NCI-H2171 treated with DMSO at 0.1 percent for 48 hours (cell line): ENCODE data around the gene RALGPS1.

ENCODE experiments used
- DNase-seq: peaks from one replicate; lab custom pipeline; 2025; lab: John Stamatoyannopoulos, UW

Gene RALGPS1

GRCh38 chr9:127175319-127175715 lies 260.7 kb downstream of the RALGPS1 start:
- DNase-seq = no peak

DNA sequence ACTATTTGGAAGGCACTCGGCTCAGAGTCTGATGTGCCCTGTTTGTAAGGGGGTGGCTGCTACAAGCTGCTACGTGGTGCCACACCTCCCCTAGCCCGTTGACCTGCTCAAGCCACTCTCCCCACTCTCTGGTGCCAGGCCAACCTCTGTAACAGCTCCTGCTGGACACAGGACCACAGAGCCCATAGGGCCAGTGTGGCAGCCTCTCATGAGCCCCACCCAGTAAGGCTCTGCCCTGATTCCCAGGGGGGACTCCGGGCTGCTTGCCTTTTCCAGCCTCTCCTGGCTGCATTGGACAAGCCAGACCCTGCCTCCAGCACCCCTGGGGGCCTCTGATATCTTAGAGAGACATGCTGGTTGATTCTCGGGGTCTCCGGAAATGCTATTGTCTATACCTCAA lies 261.2 kb downstream of the RALGPS1 start:
- no peak for DNase-seq

DNA sequence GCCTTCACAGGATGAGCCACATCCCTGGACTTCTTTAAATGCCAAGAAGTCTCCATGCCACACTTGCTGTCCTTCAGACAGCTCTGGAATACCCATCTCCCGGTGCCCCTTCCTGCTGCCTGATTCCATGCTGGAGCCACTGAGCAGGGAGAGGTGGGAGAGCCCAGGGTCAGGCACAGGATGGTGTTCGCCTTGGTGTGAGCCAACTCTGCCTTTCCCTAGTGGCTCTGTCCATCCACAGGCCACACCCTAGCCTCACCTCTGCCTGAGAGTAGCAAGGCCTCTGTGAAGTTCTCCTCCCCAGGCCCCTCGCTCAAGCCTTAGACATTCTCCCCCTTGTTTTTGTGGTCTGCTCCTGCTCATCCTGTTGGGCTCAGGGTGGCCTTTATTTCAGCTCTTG lies 262.0 kb downstream of the RALGPS1 start:
- no peak for DNase-seq

DNA sequence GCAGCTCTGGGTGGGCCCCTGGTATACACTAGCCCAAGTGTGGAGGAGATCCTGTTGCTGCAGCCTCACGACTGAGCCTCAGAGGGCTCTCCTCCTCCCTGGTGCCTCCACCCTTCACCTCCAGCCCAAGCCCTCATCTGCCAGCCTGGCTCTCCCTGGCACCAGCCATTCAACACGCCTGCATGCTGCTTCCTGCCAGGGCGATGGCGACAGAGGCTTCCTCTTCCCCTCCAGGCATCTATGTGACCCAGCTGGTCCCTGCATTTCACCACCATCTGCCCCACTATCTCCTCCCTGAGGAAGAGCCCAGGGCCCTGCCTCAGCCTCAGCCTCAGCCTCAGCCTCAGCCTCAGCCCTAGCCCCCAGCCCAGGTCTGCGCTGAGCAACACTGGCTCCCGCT lies 262.6 kb downstream of the RALGPS1 start:
- DNase-seq = peak; percentile 47

- no peak for DNase-seq
These were observed 263.2 kb downstream of the RALGPS1 start for GRCh38 chr9:127177665-127178265.

- DNase-seq = no peak
These were observed 264.4 kb downstream of the RALGPS1 start for GRCh38 chr9:127178686-127179632.

GRCh38 chr9:127179633-127180441 lies 265.3 kb downstream of the RALGPS1 start:
- DNase-seq = no peak

GRCh38 chr9:127180457-127181314 lies 266.1 kb downstream of the RALGPS1 start:
- peak; percentile 48 for DNase-seq

DNA sequence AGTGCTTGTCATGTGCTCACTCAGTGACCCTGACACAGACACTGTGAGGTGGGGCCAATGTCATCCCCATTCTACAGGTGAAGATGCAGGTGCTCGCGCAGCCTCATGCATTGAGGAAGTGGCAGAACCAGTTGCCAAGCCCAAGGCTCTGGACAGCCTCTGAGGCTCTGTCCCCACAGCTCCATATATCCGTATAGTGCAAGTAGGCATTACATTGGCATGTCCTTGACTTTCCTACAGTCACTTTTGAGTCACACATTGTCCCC lies 266.7 kb downstream of the RALGPS1 start:
- no peak for DNase-seq

GRCh38 chr9:127181595-127182190 lies 267.1 kb downstream of the RALGPS1 start:
- peak; percentile 93 for DNase-seq

- DNase-seq = no peak
These were observed 268.5 kb downstream of the RALGPS1 start for GRCh38 chr9:127182901-127183746.

DNA sequence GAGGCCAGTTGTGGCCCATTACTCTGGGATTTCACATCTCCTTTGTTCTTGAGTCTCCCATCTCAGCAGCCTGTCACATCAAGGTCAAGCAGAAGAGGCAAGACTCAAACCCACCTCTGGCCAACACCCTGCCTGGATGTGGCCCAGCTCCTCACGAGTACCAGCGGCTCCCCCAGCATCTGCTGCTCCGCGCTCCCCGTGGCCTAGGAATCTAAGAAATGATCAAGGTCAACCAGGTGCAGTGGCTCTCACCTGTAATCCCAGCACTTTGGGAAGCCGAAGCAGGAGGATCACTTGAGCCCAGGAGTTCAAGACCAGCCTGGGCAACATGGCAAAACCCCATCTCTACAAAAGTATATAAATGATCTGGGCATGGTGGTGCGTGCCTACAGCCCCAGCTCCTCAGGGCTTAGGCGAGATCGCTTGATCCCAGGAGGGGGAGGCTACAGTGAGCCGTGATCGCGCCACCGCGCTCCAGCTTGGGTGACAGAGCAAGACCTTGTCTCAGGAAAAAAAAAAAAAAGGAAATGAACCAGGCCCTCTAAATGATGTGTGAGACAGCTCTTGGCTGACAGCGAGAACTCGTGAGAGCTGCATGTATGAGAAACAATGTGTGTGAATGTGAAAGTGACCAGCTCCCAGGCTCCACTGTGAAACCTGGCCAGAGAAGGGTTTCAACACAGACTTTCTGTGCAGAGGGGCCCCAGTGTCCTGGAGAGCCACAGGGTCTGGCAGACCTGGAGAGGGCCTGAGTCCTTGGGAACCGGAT lies 269.4 kb downstream of the RALGPS1 start:
- no peak for DNase-seq

GRCh38 chr9:127184641-127185040 lies 270.1 kb downstream of the RALGPS1 start:
- no peak for DNase-seq

GRCh38 chr9:127185181-127185580 lies 270.6 kb downstream of the RALGPS1 start:
- DNase-seq = no peak

- DNase-seq = no peak
These were observed 271.6 kb downstream of the RALGPS1 start for GRCh38 chr9:127185931-127186781.

DNA sequence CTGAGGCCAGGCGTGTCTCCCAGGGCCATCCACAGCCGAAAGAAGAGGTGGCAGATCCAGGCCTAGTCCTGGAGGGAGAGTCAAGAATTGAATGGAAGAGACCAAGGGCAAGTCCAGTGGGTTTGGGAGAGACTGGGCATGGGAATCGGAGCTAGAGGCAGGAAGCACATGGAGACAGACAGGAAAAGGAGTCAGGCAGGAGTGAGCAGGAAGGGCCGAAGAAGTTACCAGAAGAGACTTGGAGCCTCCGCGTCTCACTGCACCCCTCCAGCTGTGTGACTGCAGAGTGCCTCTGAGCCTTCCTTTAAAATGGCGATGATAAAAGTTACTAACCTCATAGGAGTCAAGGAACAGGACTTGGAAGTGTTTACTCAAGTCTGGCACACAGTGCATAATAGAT lies 272.2 kb downstream of the RALGPS1 start:
- DNase-seq = no peak

GRCh38 chr9:127187231-127187956 lies 272.8 kb downstream of the RALGPS1 start:
- peak; percentile 71 for DNase-seq

DNA sequence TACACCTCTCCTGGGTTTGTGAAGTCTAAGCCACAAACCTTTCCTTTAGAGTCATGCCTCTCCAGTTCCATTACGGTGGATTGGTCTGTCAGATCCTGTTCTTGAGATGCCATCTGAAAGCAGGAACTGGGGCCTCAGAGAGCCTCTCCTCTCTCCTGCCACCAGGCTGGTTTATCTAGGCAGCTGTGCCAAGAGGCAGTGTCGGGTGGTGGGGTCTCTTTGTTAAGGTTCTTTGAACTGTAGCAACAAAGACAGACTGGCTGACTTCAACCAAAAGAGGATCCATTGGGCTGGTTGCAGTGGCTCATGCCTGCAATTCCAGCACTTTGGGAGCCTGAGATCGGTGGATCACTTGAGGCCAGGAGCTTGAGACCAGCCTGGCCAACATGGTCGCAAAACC lies 273.8 kb downstream of the RALGPS1 start:
- no peak for DNase-seq
